GM10266 (cell line): ENCODE measurements around the gene NUDT17.
"Not testable (repeated sequence)": the region's sequence is repeated elsewhere in the genome, so short reads cannot be mapped to it uniquely, and the experiment has no call there.

ENCODE experiments used
- DNase-seq: peaks from one replicate; pipeline ENCODE4 v3.0.0; 2012; ENCODE audit errors: extremely low spot score
- TF ChIP-seq, protein P1 (sequence below): IDR thresholded peaks from 2 replicates; pipeline ENCODE4 v1.5.1; 2012; ENCODE audit warnings: mild to moderate bottlenecking, low read depth; ENCODE audit not compliant: control insufficient read depth, insufficient read depth; ENCODE audit errors: missing control alignments

NUDT17 gene

DNA sequence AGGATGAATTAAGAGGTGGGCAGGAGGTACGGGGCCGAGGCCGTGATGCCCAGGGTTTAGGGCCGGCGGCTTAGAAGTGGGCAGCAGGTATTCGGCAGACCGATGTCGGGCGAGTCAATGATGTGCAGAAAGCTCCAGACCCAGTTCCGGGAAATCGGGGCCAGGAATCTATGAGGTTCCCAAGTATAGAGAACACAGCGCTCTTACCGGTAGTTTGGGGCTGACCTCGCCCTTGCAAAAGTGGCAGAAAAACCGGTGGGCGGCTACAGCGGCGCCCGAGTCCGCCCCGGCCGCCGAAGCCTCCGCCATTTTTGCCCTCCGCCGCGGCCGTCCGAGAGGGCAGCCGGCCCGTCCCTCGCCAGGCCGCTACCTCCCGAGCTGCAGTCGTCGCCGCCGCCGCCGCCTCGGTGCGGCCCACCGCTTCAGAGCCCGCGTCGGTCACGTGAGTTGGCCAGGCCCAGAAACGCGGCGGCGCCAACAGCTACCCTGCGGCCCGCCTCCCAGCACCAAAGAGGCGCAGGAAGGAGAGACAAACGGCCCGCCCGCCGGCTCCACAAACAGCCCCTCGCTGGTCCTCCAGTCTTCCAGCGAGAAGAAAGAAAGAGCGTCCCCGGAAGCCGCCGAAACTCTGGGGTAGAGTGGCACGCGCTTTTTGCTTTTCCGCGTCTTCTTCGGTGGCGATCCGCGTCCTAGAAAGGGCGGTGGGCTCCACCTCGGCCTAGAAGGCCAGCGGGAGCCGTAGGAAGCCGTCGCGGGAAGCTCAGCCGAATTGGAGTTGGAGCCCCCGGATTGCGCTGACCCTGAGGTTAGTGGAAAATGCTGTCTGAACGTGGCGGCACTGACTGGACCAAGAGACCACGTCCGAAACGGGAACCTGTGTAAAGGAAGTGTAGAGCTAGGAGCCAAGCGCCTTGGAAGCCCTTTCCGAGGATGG, 21.6 kb upstream of the NUDT17 start, which contains the start of the genes POLR3C and RNF115:
POLR3C (plus strand) TSS at position 636 of the 934 bp plus-strand sequence. CDS start 1,577 bp downstream, outside the sequence.
RNF115 (minus strand) TSS at position 531 of the 934 bp plus-strand sequence; CDS start at position 309, 222 bp downstream.
- TF ChIP-seq, protein P1, sequence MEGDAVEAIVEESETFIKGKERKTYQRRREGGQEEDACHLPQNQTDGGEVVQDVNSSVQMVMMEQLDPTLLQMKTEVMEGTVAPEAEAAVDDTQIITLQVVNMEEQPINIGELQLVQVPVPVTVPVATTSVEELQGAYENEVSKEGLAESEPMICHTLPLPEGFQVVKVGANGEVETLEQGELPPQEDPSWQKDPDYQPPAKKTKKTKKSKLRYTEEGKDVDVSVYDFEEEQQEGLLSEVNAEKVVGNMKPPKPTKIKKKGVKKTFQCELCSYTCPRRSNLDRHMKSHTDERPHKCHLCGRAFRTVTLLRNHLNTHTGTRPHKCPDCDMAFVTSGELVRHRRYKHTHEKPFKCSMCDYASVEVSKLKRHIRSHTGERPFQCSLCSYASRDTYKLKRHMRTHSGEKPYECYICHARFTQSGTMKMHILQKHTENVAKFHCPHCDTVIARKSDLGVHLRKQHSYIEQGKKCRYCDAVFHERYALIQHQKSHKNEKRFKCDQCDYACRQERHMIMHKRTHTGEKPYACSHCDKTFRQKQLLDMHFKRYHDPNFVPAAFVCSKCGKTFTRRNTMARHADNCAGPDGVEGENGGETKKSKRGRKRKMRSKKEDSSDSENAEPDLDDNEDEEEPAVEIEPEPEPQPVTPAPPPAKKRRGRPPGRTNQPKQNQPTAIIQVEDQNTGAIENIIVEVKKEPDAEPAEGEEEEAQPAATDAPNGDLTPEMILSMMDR: no peak

DNA sequence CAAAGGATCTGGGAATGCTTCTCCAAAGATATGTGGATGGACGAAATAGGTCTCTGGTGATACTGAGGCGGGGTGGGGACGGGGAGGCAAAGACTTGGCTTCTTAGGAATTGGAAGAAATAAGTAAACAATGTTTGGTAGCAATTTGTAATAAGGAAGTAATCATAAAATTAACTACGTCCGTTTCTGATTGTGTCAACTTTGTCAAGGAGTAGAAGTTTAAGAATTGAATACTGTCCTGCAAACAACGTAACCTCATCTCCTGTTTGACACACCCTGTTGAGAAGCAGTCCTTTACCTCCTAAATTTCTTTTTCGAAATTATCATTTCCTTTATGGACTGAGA, 21.0 kb upstream of the NUDT17 start:
- no peak for DNase-seq
- TF ChIP-seq, protein P1: no peak

More for the DNA sequence above, 21.6 kb upstream of the NUDT17 start, which contains the start of the genes POLR3C and RNF115:
- peak; percentile 85 for DNase-seq

GRCh38 chr1:145826030-145826429, 19.4 kb upstream of the NUDT17 start:
- DNase-seq: no peak
- TF ChIP-seq, protein P1: no peak

- DNase-seq: no peak
- TF ChIP-seq, protein P1: no peak
Measured at GRCh38 chr1:145827966-145828365, 17.5 kb upstream of the NUDT17 start.

DNA sequence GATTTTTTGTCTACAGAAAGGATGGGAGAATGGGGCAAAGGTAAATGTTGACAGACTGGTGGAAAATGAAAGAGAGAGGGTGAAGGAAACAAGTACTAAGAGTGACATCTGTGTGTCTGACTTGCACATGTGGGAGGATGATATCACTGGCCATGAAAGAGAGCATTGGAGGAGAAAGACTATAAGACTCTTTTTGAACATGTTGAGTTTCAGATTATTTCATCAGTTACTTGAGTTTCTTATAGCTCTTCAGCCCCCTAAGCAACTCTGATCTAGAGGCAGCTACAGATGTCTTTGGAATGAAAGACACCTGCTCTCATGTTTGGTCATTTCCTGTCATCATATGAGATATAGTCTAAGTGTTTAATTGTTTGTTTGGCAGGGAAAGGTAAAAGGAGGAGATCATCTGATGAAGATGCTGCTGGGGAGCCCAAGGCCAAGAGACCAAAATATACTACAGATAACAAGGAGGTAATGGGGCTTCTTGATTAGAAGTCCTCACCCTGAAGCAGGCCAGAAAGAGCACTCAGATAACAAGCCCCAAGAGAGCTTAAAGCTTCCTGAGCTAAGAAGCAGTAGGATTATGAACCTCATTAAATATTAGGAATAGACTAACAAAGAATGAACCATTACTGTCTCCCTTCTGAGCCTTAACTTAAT, 16.9 kb upstream of the NUDT17 start:
- TF ChIP-seq, protein P1: no peak
- peak; percentile 67 for DNase-seq

GRCh38 chr1:145830810-145831209, 14.6 kb upstream of the NUDT17 start:
- not testable (repeated sequence) for DNase-seq

DNA sequence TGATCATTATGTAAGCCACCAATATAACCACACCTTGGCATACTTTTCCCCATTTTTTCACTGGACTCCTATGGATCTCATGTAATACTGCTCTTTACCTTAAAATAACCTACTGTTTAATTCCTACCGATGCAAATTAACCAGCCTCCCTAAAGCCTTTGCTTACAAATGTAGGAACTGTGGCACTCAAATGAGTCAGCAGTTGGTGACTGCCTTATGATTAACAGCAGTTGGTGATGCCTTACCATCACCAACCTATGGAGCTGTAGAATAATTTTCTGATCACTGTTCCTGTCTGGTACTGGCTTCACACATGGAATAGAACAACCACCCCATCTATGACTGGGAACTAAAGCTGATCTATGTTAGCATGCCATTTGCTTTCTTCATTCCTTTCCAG, 7.8 kb upstream of the NUDT17 start:
- TF ChIP-seq, protein P1: no peak
- no peak for DNase-seq
